Upper lobe of left lung (tissue), 4 donors: ENCODE results near the gene C4B.

Source experiments
- POLR2A ChIP-seq, 4 donors: fragments of 450-650 bp; IDR thresholded peaks; one replicate each; pipeline ENCODE4 v1.5.1; 2016 to 2017; ENCODE audit warnings: antibody characterized with exemption in 4 of 4, mild to moderate bottlenecking in 2 of 4
- POLR2AphosphoS5 ChIP-seq, 2 donors: sonication (generic); formaldehyde crosslinking; IDR thresholded peaks; one replicate each; pipeline ENCODE4 v1.5.1; 2017; ENCODE audit warnings: antibody characterized with exemption in 2 of 2

DNA sequence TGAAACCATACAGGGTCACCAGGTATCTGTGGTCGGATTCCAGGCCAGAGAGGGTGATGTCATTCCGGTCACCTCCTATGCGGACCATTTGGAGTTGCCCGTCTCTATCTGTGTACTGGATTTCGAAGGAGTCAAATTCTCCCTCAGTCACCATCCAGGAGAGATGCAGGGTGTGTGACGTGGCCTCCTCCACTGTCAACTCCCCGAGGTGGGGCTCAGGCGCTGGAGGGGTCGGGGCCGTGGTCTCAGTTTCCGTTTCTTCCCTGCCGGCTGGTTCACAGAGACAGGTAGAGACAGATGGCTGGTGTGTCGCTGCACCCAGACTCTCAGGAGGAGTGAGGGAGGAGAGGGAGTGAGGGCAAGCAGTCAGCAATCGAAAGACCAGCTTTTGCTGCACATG, 54.3 kb downstream of the C4B start:
- TF ChIP-seq POLR2AphosphoS5 (IDR thresholded peaks at IDR 0.05) (no peak), POLR2A (IDR thresholded peaks at IDR 0.05) (no peak)
